Stomach (tissue), 9 donors: Measurements from ENCODE around the gene RCOR1. TPM values are rescaled to one million over a fixed set of nuclear protein-coding genes. Genes with fewer than 3 reads are reported as not detected.
"Not testable (repeated sequence)": the region's sequence is repeated elsewhere in the genome, so short reads cannot be mapped to it uniquely, and the experiment has no call there.

Experiments
- DNase-seq, 2 donors: peaks; one replicate each; pipeline versions ENCODE4 v3.0.0 to v3.0.0-alpha.2; 2013 to 2019
- H3K27ac ChIP-seq, 5 donors: fragments of 200-600 bp in 4 of 5; sonication (generic) in 4 of 5; one replicate each; pipeline ENCODE4 v1.5.1; 2013 to 2019; ENCODE audit warnings: mild to moderate bottlenecking in 1 of 5, moderate library complexity in 1 of 5
- H3K27me3 ChIP-seq, 3 donors: fragments of 200-600 bp; sonication (generic); one replicate each; pipeline ENCODE4 v1.5.1; 2017 to 2019; ENCODE audit warnings: mixed run types in 1 of 3
- H3K36me3 ChIP-seq, 4 donors: fragments of 200-600 bp; sonication (generic); 1 replicate in 3 of 4; 2 replicates in 1 of 4; pipeline ENCODE4 v1.5.1; 2016 to 2019
- H3K4me1 ChIP-seq, 4 donors: fragments of 200-600 bp; sonication (generic); one replicate each; pipeline ENCODE4 v1.5.1; 2016 to 2019
- H3K4me3 ChIP-seq, 4 donors: fragments of 200-600 bp; sonication (generic) in 3 of 4; one replicate each; pipeline ENCODE4 v1.5.1; 2016 to 2019; ENCODE audit warnings: mild to moderate bottlenecking in 1 of 4
- H3K9me3 ChIP-seq, 4 donors: fragments of 200-600 bp; sonication (generic); one replicate each; pipeline ENCODE4 v1.5.1; 2016 to 2019
- EP300 ChIP-seq: sonication (generic); formaldehyde crosslinking; IDR thresholded peaks from one replicate; pipeline ENCODE4 v1.6.1; 2017; ENCODE audit warnings: antibody characterized with exemption
- POLR2A ChIP-seq, 4 donors: fragments of 450-650 bp; IDR thresholded peaks; one replicate each; pipeline ENCODE4 v1.6.1; 2016; ENCODE audit warnings: antibody characterized with exemption in 4 of 4, control low read depth in 2 of 4, mild to moderate bottlenecking in 1 of 4, moderate library complexity in 1 of 4
- POLR2AphosphoS5 ChIP-seq, 3 donors: sonication (generic); formaldehyde crosslinking; IDR thresholded peaks; one replicate each; pipeline ENCODE4 v1.6.1; 2016; ENCODE audit warnings: antibody characterized with exemption in 3 of 3
- WGBS, 5 donors: extraction: QIAGEN DNeasy Blood & Tissue Kit in 3 of 5; methylation state at CpG; one replicate each; pipeline versions ENCODE4 v1.1.5 to v1.1.7; 2013 to 2018; 5-methylcytosine and 5-hydroxymethylcytosine counted together
- intact Hi-C: fragments of 100-400 bp; cut with DNase I; formaldehyde crosslinking; loops from one replicate; pipeline ENCODE4 v1.15.1; 2023; ENCODE audit warnings: low total_unique reads
- polyA plus RNA-seq, 3 donors: library from polyadenylated mRNA; stranded (reverse); fragments of 200-250 nt; gene quantifications; one replicate each; pipeline ENCODE4 v1.2.3, GENCODE V29; 2013
- total RNA-seq, 5 donors: library from RNA; depleted of rRNA; stranded (reverse); fragments of >200 nt; gene quantifications; one replicate each; pipeline versions ENCODE4 v1.1.0 to v1.2.3, GENCODE V29; 2014 to 2016
- TF ChIP-seq, protein P1 (sequence below), 7 experiments: fragments of 450-650 bp in 4 of 7; fragments of 200-600 bp in 3 of 7; sonication (generic) in 3 of 7; IDR thresholded peaks; one replicate each; pipeline ENCODE4 v1.5.1; 2016 to 2019; ENCODE audit warnings: antibody characterized with exemption in 7 of 7, control low read depth in 2 of 7, mild to moderate bottlenecking in 1 of 7
- donor health status: healthy with polysubstance abuse.
- donor health status: Bipolar disorder and iron deficiency.
- donor health status: healthy.

RCOR1 gene
- total and polyA plus RNA-seq, 8 donors, result 4.9 to 60.7 (median 8.3) TPM

DNA sequence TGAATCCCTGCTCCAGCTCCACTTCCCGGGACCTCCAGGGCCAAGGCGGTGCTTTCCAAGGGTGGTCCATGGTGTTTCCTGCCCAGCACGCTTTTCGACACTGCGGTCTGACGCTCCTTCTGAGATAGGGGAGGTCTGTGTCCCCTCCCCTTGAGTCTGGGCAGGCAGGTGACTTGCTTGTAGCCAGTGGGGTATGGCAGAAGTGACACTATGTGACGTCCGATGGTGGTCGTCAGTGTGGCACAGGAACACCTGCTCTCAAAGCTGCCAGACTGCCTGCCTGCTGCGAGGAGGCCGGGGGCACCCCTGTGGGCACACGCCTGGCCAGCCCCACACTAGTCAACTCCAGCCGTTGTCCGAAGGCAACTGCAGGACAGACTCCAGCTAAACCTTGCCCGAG is 168.8 kb downstream of the RCOR1 start:
- TF ChIP-seq, protein P1, sequence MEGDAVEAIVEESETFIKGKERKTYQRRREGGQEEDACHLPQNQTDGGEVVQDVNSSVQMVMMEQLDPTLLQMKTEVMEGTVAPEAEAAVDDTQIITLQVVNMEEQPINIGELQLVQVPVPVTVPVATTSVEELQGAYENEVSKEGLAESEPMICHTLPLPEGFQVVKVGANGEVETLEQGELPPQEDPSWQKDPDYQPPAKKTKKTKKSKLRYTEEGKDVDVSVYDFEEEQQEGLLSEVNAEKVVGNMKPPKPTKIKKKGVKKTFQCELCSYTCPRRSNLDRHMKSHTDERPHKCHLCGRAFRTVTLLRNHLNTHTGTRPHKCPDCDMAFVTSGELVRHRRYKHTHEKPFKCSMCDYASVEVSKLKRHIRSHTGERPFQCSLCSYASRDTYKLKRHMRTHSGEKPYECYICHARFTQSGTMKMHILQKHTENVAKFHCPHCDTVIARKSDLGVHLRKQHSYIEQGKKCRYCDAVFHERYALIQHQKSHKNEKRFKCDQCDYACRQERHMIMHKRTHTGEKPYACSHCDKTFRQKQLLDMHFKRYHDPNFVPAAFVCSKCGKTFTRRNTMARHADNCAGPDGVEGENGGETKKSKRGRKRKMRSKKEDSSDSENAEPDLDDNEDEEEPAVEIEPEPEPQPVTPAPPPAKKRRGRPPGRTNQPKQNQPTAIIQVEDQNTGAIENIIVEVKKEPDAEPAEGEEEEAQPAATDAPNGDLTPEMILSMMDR (IDR thresholded peaks at IDR 0.05), result no peak
- TF ChIP-seq POLR2AphosphoS5 (IDR thresholded peaks at IDR 0.05), result no peak
- no peak for TF ChIP-seq POLR2A (IDR thresholded peaks at IDR 0.05)
- TF ChIP-seq EP300, result no peak
- H3K27ac ChIP-seq, result no peak overlapping the region
- no peaks in the 10 kb centered on the region for H3K9me3 ChIP-seq
- H3K4me3 ChIP-seq, result no peak overlapping the region
- DNase-seq, result no peak
- H3K36me3 ChIP-seq, result no peaks in the 10 kb centered on the region
- H3K4me1 ChIP-seq, result peaks cover 0 to 9% (median 7%) of the 10 kb centered on the region in 4 donors
- H3K27me3 ChIP-seq, result peaks cover 0 to 25% (median 0%) of the 10 kb centered on the region in 3 donors
- intact Hi-C loops, result no loop called here
- WGBS, 5 donors, result 55 to 66% (median 65%) methylated on average over 14 to 15 of the region's 15 CpGs

DNA sequence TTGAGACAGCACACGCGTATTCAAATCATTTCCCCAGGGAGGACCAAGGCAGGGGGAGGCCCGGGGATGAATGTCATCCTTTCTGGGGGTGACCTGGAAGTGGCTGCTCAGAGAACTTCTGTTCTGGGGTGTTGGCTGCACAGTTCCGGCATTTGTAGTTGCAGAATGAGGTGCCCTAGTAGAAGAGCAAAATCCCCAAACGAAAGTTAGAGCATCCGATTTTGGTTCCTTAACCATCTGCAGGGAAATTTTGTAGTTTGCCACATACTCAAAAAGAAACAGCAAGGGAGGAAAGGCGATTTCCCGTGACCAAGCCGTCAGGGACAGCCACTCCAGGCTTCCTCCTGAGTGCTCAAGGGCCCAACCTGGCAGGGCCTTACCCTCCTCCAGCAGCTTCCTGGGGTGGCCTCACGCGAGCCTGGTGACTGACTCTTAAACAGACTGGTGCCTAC is 171.8 kb downstream of the RCOR1 start:
- 59 to 81% (median 67%) methylated on average over 11 of the region's 11 CpGs for WGBS, 5 donors
- H3K4me1 ChIP-seq, result peaks cover 0 to 9% (median 7%) of the 10 kb centered on the region in 4 donors
- no peak for DNase-seq
- H3K9me3 ChIP-seq, result no peaks in the 10 kb centered on the region
- H3K27me3 ChIP-seq, result peaks cover 0 to 25% (median 0%) of the 10 kb centered on the region in 3 donors
- no peak for TF ChIP-seq EP300
- no peak for TF ChIP-seq POLR2A (IDR thresholded peaks at IDR 0.05)
- H3K36me3 ChIP-seq, result no peaks in the 10 kb centered on the region
- H3K27ac ChIP-seq, result no peak overlapping the region
- H3K4me3 ChIP-seq, result no peak overlapping the region
- intact Hi-C loops, result no loop called here

DNA sequence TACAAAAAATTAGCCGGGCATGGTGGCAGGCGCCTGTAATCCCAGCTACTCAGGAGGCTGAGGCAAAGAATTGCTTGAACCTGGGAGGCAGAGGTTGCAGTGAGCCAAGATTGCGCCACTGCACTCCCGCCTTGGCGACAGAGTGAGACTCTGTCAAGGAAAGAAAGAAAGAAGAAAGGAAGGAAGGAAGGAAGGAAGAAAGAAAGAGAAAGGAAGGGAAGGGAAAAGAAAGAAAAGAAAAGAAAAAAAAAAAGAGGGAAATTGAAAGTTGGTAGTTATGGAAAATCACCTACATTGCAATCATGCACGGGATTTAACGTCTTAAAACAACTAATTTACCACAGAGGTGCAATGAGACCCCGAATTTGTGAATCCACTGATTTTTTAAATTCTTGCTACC is 173.3 kb downstream of the RCOR1 start:
- H3K27ac ChIP-seq, H3K4me3 ChIP-seq, H3K36me3 ChIP-seq, H3K9me3 ChIP-seq, H3K4me1 ChIP-seq, intact Hi-C loops, DNase-seq: not testable (repeated sequence)
- WGBS, 5 donors, result 84 to 93% (median 89%) methylated on average over 7 to 8 of the region's 8 CpGs
- peaks cover 0 to 18% (median 0%) of the 10 kb centered on the region in 3 donors for H3K27me3 ChIP-seq

DNA sequence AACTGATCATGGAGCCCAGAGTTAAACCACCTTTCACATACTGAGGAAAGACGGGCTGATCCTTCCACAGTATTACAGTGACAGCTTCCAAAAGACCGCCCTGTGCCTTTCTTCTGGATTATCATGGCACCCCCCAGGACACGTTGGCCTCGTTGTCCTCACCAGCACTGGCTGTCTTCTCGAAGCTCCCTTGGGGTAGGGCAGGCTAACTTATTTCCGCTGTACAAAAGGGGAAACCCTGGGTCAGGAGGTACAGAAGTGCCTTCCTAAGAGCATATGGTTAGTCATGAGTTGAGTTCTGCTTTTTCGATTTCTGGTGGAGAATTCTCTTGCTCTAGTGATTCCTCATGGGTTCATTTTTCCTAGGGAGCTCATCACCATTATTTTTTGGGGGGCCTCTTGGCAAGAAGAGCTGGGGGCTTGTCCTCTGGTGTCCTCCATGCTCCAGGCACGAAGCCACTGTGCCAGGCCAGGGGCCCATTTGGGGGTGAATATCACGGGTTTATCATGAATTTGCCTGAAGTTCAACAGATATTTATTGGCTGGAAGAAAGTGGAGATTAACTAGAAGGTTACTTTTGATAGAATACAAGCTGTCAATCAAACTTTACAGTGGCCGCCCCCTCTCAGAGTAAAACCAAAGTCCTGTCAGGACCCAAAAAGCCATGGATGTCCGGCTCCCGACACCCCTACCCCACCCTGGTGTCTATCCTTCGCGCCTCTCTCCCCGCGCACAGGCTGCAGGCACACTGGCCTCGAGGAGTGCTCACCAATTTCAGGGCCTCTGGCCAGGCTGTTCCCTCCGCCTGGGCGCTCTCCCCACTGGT is 176.0 kb downstream of the RCOR1 start:
- Histone ChIP-seq H3K4me1 (no peaks in the 10 kb centered on the region), H3K27ac (no peak overlapping the region), H3K27me3 (no peaks in the 10 kb centered on the region), H3K4me3 (no peak overlapping the region), H3K36me3 (no peaks in the 10 kb centered on the region), H3K9me3 (no peaks in the 10 kb centered on the region)
- WGBS, 5 donors, result 82 to 88% (median 83%) methylated on average over 19 of the region's 19 CpGs
- TF ChIP-seq EP300, result no peak
- no peak for TF ChIP-seq POLR2A (IDR thresholded peaks at IDR 0.05)
- TF ChIP-seq, protein P1 (IDR thresholded peaks at IDR 0.05), result no peak
- no peak for TF ChIP-seq POLR2AphosphoS5 (IDR thresholded peaks at IDR 0.05)
- peak in 1 of 2 donors; percentile 43 for DNase-seq
- intact Hi-C loops, result no loop called here

DNA sequence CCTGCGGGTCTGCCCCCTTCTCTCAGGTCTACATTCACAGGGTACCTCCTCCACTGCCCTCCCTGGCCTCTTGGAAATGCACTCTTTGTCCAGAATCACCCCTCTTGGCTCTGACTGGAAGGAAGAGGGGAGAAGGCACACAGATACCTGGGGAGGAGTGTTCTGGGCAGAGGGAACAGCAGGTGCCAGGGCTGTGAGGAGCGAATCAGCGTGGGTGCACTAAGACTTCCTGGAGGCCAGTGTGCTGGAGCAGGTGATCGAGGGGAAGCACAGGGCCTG is 176.5 kb downstream of the RCOR1 start:
- H3K4me3 ChIP-seq, result no peak overlapping the region
- TF ChIP-seq POLR2A (IDR thresholded peaks at IDR 0.05) (no peak), POLR2AphosphoS5 (IDR thresholded peaks at IDR 0.05) (no peak), EP300 (no peak)
- TF ChIP-seq, protein P1 (IDR thresholded peaks at IDR 0.05), result no peak
- intact Hi-C loops, result no loop called here
- WGBS, 5 donors, result 87 to 92% (median 91%) methylated on average over 4 of the region's 4 CpGs
- no peaks in the 10 kb centered on the region for H3K9me3 ChIP-seq
- H3K27me3 ChIP-seq, result no peaks in the 10 kb centered on the region
- no peaks in the 10 kb centered on the region for H3K4me1 ChIP-seq
- no peaks in the 10 kb centered on the region for H3K36me3 ChIP-seq
- H3K27ac ChIP-seq, result no peak overlapping the region
- no peak for DNase-seq
